ENCODE data around the gene RERE. TPM values are rescaled to one million over a fixed set of nuclear protein-coding genes. Genes with fewer than 3 reads are reported as not detected.

RERE gene
- total and polyA plus RNA-seq, 11 donors = 53.5 to 236 (median 121) TPM

GRCh38 chr1:8373581-8374241 lies 443.7 kb downstream of the RERE start:
- H3K4me1 ChIP-seq = peaks cover 19 to 93% (median 79%) of the 10 kb centered on the region in 12 donors
- peak in 4 of 5 donors; percentile 78 to 89 (median 85) for DNase-seq
- H3K27me3 ChIP-seq = no peaks in the 10 kb centered on the region
- H3K9me3 ChIP-seq = no peaks in the 10 kb centered on the region
- ATAC-seq = peak; percentile 84 to 91 (median 89)
- peak overlapping the region; percentile 44 to 97 (median 90) for H3K27ac ChIP-seq
- WGBS, 4 donors = 7 to 19% (median 16%) methylated on average over 18 to 19 of the region's 19 CpGs
- H3K36me3 ChIP-seq = peaks cover 0 to 34% (median 0%) of the 10 kb centered on the region in 9 donors
- TF ChIP-seq CTCF (IDR thresholded peaks at IDR 0.05) = no peak
- TF ChIP-seq POLR2A (IDR thresholded peaks at IDR 0.05) = no peak
- intact Hi-C loops (cut with DNase I) = loop anchor here in 8 of 10 donors (2.0 to 10.0 kb wide), 6 partner anchors 34 to 154 kb away; no protein-coding TSS in a partner anchor
- H3K4me3 ChIP-seq = peak overlapping the region in 7 of 12 donors; percentile 2 to 32 (median 12)

DNA sequence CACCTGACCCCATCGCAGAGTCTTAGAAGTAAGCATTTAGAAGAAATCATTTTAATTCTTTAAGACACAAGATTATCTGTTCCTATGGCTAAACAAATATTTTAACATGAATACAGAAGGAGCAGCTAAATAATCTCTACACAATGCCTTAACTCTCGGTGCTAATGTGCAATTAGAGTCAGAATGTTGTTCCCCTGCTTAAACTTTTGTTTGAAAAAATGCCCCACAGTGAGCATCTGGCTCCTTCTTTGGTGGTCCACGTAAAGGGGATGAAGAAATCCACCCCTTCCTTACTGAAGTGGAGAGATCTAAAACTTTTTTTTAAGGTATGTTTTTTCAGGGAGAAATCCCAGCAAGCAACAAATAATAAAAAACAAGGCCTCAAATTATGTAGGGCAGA lies 444.3 kb downstream of the RERE start:
- Histone ChIP-seq H3K36me3 (peaks cover 0 to 31% (median 0%) of the 10 kb centered on the region in 9 donors), H3K27ac (peak overlapping the region; percentile 44 to 97 (median 90)), H3K9me3 (no peaks in the 10 kb centered on the region), H3K4me3 (peak overlapping the region in 3 of 12 donors; percentile 6 to 32 (median 25)), H3K27me3 (no peaks in the 10 kb centered on the region), H3K4me1 (peaks cover 19 to 92% (median 75%) of the 10 kb centered on the region in 12 donors)
- no peak for ATAC-seq
- DNase-seq = no peak
- no peak for TF ChIP-seq POLR2A (IDR thresholded peaks at IDR 0.05)
- no peak for TF ChIP-seq CTCF (IDR thresholded peaks at IDR 0.05)
- WGBS, 4 donors = 42 to 56% (median 54%) methylated on average over 3 of the region's 3 CpGs
- intact Hi-C loops (cut with DNase I) = loop anchor here in 8 of 10 donors (2.0 to 10.0 kb wide), 6 partner anchors 34 to 154 kb away; no protein-coding TSS in a partner anchor

GRCh38 chr1:8371372-8371991 lies 446.0 kb downstream of the RERE start:
- peak in 3 of 4 donors; percentile 3 to 8 (median 5) for ATAC-seq
- peak overlapping the region; percentile 74 to 97 (median 87) for H3K27ac ChIP-seq

More at GRCh38 chr1:8371372-8371991, 446.0 kb downstream of the RERE start:
- TF ChIP-seq CTCF (IDR thresholded peaks at IDR 0.05) (no peak), POLR2A (IDR thresholded peaks at IDR 0.05) (no peak)
- Histone ChIP-seq H3K27me3 (no peaks in the 10 kb centered on the region), H3K4me3 (peak overlapping the region in 1 of 12 donors; percentile 8), H3K4me1 (peaks cover 19 to 96% (median 80%) of the 10 kb centered on the region in 12 donors), H3K9me3 (no peaks in the 10 kb centered on the region), H3K36me3 (peaks cover 0 to 29% (median 0%) of the 10 kb centered on the region in 9 donors)
- WGBS, 4 donors = 43 to 66% (median 61%) methylated on average over 8 to 9 of the region's 9 CpGs
- intact Hi-C loops (cut with DNase I) = loop anchor here in 7 of 10 donors (2.0 to 10.0 kb wide), 6 partner anchors 36 to 156 kb away; no protein-coding TSS in a partner anchor
- DNase-seq = peak in 1 of 5 donors; percentile 20

Measured in heart left ventricle (tissue), 16 donors.